Inferior parietal cortex (tissue), 1 donor: Measurements from ENCODE around the gene ENAH.
"Not testable (repeated sequence)": the region's sequence is repeated elsewhere in the genome, so short reads cannot be mapped to it uniquely, and the experiment has no call there.

Source experiments
- DNase-seq: peaks from one replicate; pipeline ENCODE4 v3.0.0-alpha.2; 2016; ENCODE audit errors: extremely low spot score

ENAH gene

DNA sequence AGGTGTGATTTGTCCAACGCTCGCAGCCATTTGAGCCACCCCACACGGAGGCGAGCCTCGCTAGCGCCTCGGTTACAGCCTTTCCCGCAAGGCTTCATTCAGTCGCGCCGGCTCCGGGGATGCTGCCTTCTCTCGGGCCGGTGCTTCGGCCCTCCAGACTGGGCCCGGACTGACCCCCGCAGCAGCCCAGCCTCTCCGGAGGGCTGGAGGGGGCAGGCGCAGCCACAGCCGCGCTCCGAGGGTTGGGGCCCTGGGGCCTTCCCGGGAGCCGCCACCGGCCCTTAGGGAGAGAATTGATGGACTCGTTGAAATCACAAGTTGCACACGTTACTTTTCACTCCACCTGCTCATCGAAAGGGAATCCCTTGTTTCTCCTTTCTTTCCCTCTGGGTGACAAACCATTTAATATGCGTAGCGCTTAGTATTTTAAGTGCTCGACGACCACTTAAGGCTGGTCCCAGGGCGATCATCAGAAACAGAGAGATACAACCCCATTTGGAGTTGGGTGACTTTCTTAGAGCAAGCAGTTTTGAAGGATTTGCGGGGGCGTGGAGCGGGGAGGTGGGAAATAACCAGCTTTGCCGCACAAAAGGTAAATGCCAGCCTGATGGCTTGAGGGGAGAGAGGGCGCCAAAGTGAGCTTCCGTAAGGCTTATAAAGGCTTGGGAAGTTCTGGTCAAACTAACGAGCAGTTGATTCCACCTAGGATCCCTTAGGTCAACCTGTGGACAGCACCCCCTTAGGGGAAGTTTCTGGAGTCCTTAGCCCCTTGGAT is 24.6 kb upstream of the ENAH start:
- no peak for DNase-seq

DNA sequence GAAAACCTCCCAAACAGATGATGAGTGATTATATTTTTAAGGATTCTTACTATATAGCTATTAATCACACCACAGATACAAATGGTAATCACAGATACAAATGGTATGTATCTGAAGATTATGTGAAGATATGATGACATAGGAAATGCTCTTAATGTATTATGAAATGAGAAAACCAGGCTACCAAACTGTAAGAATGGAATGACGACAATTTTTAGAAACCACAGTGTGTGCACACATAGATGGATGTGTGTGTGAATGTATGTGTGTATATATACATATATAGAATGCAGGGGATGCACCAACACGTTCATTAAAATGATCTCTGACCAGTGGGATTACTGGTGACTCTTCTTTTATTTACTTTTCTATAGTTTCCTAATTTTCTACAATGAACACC is 21.5 kb upstream of the ENAH start:
- DNase-seq = no peak

DNA sequence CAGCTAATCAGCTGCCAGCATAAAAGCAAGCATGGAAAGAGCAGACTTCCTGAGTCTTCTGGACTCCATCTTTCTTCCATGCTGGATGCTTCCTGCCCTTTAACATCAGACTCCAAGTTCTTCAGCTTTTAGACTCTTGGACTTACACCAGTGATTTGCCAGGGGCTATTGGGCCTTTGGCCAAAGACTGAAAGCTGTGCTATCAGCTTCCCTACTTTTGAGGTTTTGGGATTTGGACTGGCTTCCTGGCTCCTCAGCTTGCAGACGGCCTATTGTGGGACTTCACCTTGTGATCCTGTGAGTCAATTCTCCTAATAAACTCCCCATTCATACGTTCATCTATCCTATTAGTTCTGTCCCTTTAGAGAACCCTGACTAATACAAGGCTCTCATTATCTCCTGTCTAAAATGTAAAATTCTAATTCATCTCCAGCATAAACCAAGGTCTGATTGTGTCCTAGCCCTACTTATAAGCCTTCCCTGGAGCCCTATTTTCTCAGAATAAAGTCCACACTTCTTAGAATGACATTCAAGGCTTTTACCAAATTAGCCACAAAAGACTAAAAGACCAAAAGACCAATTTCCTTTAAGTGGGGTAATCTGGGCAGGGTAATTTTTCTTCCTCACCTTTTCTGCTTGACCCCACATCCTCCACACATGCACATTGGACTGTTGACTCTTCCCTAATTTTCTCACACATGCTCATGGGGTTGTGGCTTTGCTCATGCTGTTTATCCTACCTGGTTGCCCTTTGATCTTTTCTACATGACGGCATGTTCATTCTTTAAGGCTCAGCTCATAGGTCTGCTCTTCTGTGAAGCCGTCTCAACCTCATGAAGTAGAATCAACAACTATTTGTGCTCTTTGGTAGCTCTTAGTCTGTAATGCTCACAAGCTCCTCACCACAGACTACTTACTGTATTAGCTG is 18.1 kb upstream of the ENAH start:
- DNase-seq = no peak

DNA sequence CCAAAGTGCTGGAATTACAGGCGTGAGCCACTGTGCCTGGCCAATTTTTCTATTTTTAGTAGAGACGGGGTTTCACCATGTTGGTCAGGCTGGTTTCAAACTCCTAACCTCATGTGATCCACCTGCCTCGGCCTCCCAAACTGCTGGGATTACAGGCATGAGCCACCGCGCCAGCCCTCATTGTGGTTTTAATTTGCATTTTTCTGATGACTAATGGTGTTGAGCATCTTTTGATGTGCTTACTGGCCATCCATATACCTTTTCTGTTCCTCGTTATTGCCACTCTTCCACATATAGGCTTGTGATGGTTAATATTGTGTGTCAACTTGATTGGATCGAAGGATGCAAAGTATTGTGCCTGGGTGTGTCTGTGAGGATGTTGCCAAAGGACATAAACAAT is 17.4 kb upstream of the ENAH start:
- DNase-seq = no peak

DNA sequence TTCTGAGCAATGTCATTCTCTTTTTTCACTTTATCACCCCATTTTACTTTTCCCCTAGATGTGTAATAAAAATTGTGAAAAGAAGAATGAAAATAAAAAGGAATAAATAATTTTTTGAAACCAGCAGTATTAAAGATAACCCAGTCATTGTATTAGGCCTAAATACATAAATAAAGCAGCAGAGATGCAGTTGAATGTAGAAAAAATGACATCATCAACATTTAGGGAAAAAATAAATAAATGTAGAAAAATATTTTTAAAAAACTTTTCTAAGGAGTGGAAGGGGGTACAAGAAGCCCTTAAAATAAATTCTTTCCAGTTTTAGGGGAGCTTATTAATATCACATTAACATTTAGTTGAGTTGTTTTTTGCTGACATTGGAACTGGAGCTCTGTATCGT is 15.3 kb upstream of the ENAH start:
- no peak for DNase-seq

DNA sequence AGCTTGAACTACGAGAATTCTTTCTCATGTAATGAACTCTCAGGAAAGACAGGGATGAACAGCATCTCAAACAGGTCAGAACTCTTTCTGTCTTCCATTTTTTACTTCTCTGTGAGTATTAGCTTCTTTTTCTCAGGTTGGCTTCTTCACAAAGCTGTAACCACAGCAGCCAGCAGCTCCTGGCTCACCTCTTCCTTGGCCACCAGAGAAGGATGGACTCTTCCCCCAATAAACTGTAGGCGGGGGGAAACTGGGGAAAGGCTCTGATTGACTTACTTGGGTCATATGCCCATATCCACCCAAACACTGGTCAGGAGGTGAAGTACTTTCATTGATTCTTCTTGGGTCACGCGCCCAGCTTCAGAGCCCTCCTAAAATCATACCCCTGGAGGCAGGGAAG is 14.4 kb upstream of the ENAH start:
- no peak for DNase-seq

DNA sequence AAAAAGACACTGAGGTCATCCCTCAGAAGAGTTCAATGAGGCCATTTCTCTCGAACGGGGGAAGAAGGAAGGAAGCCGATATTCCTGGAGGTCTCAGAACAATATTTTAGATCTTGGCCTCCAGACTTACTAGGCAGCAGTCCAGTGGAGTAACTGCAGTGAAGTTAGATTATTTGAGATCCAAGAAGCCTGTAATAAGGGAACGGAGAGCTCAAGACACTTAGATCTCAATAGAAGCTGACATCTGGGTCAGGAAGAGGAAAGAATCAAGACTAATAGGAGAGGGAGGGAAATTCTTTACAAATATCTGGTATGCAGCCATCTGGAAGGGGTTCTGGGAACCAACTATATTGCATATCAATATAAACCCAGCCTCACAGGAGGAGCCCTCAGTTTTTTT is 13.6 kb upstream of the ENAH start:
- DNase-seq = no peak

DNA sequence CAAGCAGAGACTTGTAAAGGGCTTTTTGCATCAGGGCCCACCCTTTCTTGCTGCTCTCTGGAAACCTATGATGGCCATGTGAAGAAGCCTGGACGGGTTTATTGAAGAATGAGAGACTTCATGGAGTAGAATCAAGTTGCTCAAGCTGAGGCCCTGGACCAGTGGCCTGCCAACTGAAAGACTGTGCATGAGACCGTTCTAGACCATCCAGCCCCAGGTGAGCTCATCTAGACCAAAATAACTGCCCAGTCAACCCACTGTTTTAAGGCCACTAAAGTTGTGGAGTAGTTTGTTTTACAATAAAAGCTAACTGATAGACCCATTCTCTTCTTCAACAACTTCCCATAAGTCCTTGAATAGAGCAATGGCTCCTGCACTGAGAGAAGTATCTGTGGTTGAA is 11.8 kb upstream of the ENAH start:
- no peak for DNase-seq

DNA sequence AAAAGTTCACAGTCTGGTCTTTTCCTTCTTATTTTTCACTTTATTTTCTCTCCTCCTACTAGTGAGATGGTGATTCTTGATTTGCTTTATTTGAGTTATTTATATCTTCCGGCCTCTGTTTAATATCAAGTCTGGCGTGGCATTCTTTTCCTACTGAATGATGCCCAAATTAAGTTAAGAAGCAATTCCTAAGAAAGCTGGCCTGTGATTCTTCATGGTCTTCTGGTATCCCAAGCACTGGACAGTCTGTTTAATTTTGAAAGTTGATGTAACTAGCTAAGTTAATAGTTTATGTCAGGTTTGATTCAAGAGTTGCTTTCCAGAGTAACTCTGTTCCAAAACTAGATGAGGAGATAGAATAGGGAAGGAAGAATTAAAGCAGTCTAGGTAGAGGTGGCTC is 9.2 kb upstream of the ENAH start:
- DNase-seq = no peak

DNA sequence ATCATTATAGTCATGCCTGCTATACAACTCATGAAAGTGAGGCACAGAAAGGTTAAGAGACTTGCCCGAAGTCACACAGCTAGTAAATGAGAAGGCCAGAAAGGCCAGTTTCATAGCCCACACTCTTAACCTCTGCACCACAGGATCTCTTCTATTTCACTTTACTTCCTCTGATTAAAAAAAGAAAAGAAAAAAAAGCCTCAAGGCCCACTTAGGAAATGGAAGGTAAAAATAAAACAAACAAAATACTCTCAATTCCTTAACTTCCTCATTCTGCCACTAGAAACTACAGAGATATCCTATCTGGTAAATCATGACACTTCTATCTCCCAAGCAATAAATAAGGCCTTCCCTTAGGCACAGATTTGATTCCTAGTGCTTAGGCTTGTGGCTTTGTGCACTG is 7.6 kb upstream of the ENAH start:
- DNase-seq = no peak

DNA sequence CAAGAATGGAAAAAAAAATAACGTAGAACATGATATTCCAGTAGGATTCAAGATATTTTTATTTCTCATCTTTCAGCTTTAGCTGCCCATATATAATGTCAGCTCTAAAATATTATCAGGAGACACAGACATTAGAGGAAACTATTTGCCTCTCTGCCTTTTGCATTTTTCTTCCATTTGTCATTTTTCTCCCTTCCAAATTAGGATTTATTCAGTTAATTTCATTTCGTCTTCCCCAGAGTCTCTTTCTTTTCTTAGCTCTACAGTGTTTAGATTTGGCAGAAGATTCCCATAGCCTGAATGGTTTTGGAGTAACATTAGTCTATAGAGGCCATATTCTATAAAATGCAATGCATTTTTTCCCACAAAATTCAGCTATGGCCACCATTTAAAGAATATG is 5.1 kb upstream of the ENAH start:
- DNase-seq = no peak

DNA sequence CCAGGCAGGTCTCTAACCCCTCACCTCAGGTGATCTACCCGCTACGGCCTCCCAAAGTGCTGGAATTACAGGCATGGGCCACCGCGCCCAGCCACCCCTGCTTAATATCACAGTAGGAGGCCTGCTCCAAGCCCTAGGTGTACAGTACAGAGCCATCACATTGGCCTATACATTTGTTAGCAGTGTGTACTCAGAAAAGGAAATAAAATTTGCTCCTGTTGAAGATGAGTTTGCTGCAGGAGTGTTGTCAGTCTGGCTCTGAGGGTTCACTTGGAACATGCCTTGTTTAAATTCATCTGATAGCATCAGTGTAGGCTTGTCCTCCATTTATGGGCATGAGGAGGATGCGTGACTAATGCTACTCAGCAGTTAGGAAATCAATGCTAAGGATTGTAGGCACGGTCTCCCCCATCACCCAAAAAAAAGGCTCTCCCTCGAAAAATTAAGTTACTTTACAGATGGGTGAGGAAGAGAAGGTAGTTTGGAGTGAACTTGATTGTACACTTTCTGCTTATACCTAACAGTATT is 4.6 kb upstream of the ENAH start:
- DNase-seq = no peak

DNA sequence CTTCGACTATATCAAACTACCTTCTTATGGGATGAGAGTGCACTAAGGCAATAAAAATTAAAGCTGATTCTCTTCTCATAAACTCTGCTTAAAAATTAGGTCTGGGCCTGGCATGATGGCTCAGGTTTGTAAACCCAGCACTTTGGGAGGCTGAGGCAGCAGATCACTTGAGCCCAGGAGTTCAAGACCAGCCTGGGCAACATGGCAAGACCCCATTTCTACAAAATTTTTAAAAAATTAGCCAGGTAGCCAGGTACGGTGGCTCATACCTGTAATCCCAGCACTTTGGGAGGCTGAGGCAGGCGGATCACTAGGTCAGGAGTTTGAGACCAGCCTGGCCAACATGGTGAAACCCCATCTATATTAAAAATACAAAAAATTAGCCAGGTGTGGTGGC is 3.3 kb upstream of the ENAH start:
- not testable (repeated sequence) for DNase-seq

DNA sequence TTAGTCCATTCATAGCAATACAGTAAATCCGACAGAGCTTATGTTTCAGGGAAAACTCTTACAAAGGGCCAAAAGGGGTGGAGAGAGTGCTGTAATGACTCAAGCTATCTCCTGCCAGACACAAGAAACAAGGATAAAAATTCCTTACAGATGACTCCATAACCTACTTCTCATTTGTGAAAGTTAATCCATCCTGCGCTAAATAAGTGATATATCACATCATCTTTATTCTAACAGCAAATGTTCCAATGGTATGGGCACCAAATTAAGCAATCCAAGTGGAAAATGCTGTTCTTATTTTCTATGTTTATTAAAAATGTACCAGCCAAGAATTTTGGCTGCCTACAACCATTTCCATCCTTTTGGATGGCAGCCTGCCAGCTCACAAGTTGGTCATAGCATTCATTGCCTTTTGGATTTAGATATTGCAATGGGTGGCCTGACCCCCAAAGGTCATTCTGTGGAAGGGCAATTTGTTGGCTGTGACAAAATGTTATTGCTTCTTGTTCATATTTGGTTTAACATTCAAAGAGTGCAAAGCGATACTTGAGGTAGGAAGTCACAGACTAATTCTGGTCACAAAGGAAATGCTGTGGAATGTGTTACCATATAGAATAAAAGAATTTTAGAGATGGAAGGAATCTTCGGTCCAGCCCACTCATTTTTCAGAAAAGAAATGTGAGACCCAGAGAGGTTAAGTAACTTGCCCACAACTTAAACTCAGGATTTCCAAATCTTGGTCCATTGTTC is 2.8 kb upstream of the ENAH start:
- DNase-seq = peak; percentile 69

DNA sequence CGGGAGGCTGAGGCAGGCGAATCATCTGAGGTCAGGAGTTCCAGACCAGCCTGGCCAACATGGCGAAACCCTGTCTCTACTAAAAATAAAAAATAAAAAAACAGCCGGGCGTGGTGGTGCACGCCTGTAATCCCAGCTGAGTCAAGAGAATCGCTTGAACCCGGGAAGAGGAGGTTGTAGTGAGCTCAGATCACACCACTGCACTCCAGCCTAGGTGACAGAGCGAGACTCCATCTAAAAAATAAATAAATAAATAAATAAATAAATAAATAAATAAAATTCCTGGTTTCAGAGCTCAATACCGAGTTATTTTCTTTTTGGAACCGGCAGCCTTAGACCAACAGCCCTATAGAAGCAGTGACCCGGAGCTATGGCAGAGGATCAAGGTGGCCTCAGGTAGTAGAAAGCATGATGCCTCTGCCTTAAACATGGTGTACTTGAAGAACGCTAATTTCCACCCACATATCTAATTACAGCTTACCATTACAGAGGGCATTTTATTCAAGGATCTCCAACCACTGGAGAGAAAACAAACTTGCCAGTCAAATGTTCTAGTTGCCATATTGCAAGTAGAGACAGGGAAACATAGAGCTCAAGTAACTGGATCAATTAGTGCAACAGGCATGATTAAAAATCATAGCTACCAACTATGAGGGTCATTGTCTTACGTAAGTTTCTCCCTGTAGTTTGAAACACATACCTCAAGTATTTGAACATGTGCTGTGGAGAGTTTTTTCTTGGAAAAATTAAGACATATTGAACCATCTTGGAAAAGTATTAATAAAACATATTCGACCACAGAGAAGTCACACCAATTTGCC is 2.0 kb upstream of the ENAH start:
- no peak for DNase-seq

DNA sequence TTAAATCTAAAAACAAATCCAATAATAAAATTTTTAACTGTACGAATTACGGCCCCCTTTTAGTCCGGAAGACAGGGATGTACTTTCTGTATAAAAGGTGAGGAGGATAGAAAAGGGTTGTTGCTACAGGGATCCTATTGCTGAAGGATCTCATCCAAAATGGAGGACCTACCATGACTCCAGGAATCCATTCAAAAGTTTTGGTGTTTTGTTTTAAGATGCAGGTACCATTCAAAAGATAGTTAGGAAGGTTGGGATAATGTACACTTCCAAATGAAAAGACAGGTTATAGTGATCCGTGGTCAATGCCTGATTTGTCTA is 1.3 kb upstream of the ENAH start:
- DNase-seq = no peak

DNA sequence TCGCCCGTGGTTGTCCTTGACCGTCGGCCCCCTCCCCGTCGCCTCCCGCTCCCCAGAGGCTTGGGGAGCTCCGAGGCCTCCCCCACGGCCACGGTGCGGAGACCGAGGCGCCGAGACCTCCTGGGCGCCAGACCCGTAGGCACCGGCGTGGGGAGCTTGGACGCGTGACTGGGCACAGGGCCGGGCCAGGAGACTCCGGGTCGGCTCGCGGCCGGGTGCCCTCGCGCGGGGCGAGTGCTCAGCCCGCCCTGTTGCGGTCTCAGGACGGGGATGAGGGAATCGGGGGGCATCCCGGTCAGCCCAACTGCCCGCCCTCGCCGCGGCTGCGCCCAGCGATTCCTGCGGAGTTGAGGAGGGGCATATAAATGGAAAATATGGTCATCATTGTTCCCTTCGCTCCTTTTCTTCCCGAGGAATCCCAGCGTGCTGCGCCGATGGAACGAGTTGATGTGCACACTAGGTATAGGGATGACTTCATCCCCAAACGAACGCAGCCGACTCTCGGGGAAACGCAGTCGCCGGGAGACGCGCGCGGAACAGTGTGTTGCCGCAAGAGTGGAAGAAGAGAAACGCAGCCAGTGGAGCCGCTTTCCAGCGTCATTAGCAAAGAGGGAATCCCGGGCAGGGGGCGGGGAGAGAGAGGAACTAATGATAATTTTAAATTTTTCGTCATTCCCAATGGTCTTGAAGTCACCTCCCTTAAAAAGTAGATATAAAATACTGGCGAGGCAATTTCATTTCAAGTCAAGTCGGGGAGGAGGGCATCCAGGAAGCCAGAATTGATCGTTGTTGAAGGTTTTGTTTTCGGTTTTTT is 747 bp upstream of the ENAH start:
- peak; percentile 73 for DNase-seq

DNA sequence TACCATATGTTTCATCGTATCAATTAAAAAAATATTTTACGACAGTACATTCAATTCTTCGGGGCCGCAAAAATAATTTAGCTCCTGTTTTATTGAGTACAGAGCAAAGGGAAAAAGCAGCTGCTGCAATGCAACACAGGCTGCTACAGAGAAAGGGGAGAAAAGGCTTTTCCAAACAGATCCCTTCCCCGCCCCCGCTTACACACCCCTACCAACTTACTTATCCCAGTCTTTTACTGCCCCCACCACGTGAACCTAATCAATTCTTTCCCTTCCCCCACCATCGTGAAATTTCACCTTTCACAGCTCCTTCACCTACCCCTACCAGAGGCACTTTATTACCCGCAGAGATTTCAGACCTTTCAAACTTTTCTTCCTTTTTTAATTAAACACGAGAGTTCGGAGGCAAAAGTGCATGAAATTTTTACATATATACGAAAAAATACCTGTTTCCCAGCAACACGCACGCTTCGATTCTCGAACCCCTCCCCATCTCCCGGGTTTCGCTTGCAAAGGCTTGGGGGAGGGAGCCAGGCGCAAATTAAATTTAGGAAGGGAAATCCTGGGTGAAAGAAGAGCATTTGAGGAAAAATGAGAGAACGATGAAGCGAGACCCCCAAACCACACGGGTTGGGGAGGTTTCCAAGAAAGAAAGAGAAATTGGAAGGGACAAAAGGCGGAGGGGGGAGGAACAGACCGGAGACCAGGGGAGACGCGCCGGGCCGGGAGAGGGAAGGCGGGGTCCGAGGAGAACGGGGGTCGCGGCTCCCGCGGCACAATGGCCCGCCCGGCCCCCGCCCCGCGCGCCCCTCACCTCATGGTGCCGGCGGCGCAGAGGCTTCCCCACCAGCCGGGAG is 823 bp downstream of the ENAH start:
- DNase-seq = no peak

DNA sequence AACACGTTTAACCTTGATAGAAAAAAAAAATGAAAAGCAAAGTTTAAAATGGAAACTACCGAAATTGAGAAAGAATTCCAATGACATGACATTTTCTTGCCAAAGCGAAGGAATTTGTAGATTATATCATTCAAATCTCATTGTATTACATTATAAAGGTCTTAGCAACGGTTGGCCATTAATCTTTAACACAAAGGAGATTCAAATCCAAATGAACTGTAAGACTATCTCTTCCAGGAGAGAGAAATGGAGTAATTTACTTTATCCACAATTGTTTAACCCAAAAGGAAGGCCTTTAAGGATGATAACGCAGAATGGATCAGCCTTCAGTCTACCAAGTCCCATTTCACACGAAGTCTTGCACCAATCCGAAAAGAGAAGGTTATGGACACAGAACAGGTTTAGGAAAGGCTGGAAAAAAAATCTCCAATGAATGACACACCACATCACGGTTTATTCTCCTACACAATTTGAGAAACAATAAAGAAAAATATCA is 1.5 kb downstream of the ENAH start:
- peak; percentile 42 for DNase-seq
